ENCODE measurements around the gene EXOC4. TPM values are rescaled to one million over a fixed set of nuclear protein-coding genes. Genes with fewer than 3 reads are reported as not detected.

The EXOC4 gene
- total and polyA plus RNA-seq, 2 of the 8 experiments (the other 6 are each of a cell fraction or from before 2014, with no cell fraction given): 27.0 to 67.3 TPM

- ChIA-PET POLR2A (ENCODE audit: partially characterized antibody) (no interaction called here), CTCF (ENCODE audit: partially characterized antibody) (no interaction called here)
- Histone ChIP-seq H4K5ac (ENCODE audit: insufficient read length, low read depth, low read length) (no peak overlapping the region), H3K23ac (ENCODE audit: insufficient read length) (no peak overlapping the region), H3K14ac (ENCODE audit: insufficient read length) (no peak overlapping the region), H2AK5ac (ENCODE audit: low read depth, low read length) (no peak overlapping the region), H2BK12ac (ENCODE audit: low read depth, low read length) (no peak overlapping the region), H3K4me3 (ENCODE audit: extremely low read depth in 1 of 4, insufficient read depth in 2 of 4, low read depth in 3 of 4, low read length in 4 of 4) (no peak overlapping the region), H3K23me2 (ENCODE audit: low read depth, low read length) (no peaks in the 10 kb centered on the region), H3K27me3 (replicated peaks in 1 of 4; ENCODE audit: control insufficient read depth in 3 of 4, extremely low read depth in 1 of 4, insufficient read depth in 3 of 4, low read length in 3 of 4) (no peaks in the 10 kb centered on the region), H3K56ac (replicated peaks; ENCODE audit: insufficient read length, low read depth, low read length) (no peak overlapping the region), H3K36me3 (ENCODE audit: control insufficient read depth in 2 of 4, insufficient read depth in 4 of 4, low read length in 3 of 4) (no peaks in the 10 kb centered on the region), H2BK15ac (ENCODE audit: low read length) (no peak overlapping the region), H4K20me1 (replicated peaks in 1 of 2; ENCODE audit: control insufficient read depth in 1 of 2, insufficient read depth in 2 of 2, low read length in 2 of 2) (no peaks in the 10 kb centered on the region), H3K4me1 (replicated peaks in 1 of 4; ENCODE audit: control insufficient read depth in 3 of 4, insufficient read depth in 4 of 4, low read length in 3 of 4) (peaks cover 0 to 8% (median 1%) of the 10 kb centered on the region in 4 experiments; a peak in 3 of 7 replicates), H4K8ac (ENCODE audit: extremely low read depth, insufficient read depth, low read length) (no peak overlapping the region), H3K9me3 (ENCODE audit: insufficient read depth in 2 of 2, low read depth in 1 of 2, low read length in 1 of 2) (no peaks in the 10 kb centered on the region), H3K4ac (replicated peaks; ENCODE audit: insufficient read length, low read depth, low read length) (no peak overlapping the region), H2BK120ac (replicated peaks; ENCODE audit: low read depth, low read length) (no peak overlapping the region), H3K27ac (ENCODE audit: low read depth, low read length) (no peak overlapping the region), H3K18ac (ENCODE audit: extremely low read depth, low read length) (no peak overlapping the region), H2AFZ (ENCODE audit: low read length) (no peak overlapping the region), H3K9ac (replicated peaks in 1 of 4; ENCODE audit: extremely low read depth in 1 of 4, low read depth in 3 of 4, low read length in 3 of 4) (no peak overlapping the region), H4K91ac (replicated peaks; ENCODE audit: insufficient read length, low read length) (no peak overlapping the region), H3K4me2 (ENCODE audit: insufficient read depth in 1 of 2, low read depth in 2 of 2, low read length in 2 of 2) (no peak overlapping the region), H2BK5ac (ENCODE audit: low read depth, low read length) (no peak overlapping the region), H3K79me2 (ENCODE audit: control insufficient read depth in 1 of 2, insufficient read depth in 2 of 2, low read length in 2 of 2) (no peaks in the 10 kb centered on the region; a peak in 1 of 4 replicates), H3K79me1 (ENCODE audit: low read depth, low read length) (no peaks in the 10 kb centered on the region; the same call in 1 of the 2 replicates), H2BK20ac (ENCODE audit: low read length) (no peak overlapping the region)
- TF ChIP-seq EGR1 (IDR thresholded peaks at IDR 0.05; ENCODE audit: borderline replicate concordance, low read depth, low read length): no peak
- TF ChIP-seq HDAC6 (IDR thresholded peaks at IDR 0.05; ENCODE audit: low read depth, low read length): no peak
- no peak for TF ChIP-seq POLR2A (IDR thresholded peaks at IDR 0.05; ENCODE audit: control extremely low read depth in 1 of 2, low read depth in 2 of 2, low read length in 2 of 2)
- no peak for TF ChIP-seq JUND (IDR thresholded peaks at IDR 0.05; ENCODE audit: low read length)
- TF ChIP-seq RAD21 (IDR thresholded peaks at IDR 0.05 in 1 of 2, conservative IDR thresholded peaks at IDR 0.05 in 1 of 2; ENCODE audit: low read depth in 2 of 2, low read length in 2 of 2): no peak
- FAIRE-seq (no peak), DNase-seq (ENCODE audit: low read depth in 1 of 2, low spot score in 2 of 2) (no peak)
- 79% methylated on average over 3 of the region's 3 CpGs; no CpG with 5 or more reads in 1 of the 2 experiments for WGBS, 2 experiments (ENCODE audit: extremely low coverage in 1 of 2, insufficient coverage in 1 of 2, insufficient read length in 1 of 2, insufficient replicate concordance in 2 of 2, low coverage in 1 of 2, low lambda C conversion rate in 2 of 2, missing lambda C conversion rate in 1 of 2)
These were observed 114.7 kb downstream of the EXOC4 start for GRCh38 chr7:133367561-133367960.
